AG10803 (cell line): ENCODE measurements around the gene MACROH2A1.

ENCODE experiments used
- DNase-seq: peaks from one replicate; pipeline ENCODE4 v3.0.0; 2010; ENCODE audit warnings: low read depth
- H3K4me3 ChIP-seq: 2 replicates; pipeline ENCODE4 v1.5.1; 2011; ENCODE audit warnings: mild to moderate bottlenecking, low read length, control low read depth
- TF ChIP-seq, protein P1 (sequence below): conservative IDR thresholded peaks from 2 replicates; pipeline ENCODE4 v1.5.1; 2011; ENCODE audit warnings: mild to moderate bottlenecking, low read length, control low read depth, inconsistent platforms

MACROH2A1 gene

DNA sequence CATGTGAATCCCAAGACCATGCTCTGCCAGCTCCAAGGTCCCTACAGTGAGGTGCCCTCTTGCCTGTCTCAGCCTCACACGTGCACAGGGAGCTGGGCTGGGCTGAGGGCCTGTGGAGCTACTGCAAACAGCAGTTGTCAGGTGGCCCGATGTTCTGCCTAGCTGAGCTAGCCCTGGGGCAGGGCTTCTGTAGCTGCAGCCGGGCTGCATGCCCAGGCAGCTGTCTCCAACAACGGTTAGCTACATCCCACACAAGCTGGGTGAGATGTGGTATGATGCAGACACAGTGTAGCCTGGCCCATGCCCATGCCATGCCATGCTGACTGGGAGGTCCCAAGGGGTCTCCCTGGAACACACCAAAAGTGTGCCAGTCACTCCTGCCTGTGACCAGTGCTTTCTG lies 62.0 kb downstream of the MACROH2A1 start:
- TF ChIP-seq, protein P1, sequence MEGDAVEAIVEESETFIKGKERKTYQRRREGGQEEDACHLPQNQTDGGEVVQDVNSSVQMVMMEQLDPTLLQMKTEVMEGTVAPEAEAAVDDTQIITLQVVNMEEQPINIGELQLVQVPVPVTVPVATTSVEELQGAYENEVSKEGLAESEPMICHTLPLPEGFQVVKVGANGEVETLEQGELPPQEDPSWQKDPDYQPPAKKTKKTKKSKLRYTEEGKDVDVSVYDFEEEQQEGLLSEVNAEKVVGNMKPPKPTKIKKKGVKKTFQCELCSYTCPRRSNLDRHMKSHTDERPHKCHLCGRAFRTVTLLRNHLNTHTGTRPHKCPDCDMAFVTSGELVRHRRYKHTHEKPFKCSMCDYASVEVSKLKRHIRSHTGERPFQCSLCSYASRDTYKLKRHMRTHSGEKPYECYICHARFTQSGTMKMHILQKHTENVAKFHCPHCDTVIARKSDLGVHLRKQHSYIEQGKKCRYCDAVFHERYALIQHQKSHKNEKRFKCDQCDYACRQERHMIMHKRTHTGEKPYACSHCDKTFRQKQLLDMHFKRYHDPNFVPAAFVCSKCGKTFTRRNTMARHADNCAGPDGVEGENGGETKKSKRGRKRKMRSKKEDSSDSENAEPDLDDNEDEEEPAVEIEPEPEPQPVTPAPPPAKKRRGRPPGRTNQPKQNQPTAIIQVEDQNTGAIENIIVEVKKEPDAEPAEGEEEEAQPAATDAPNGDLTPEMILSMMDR: no peak
- no peak overlapping the region for H3K4me3 ChIP-seq
- DNase-seq: no peak

DNA sequence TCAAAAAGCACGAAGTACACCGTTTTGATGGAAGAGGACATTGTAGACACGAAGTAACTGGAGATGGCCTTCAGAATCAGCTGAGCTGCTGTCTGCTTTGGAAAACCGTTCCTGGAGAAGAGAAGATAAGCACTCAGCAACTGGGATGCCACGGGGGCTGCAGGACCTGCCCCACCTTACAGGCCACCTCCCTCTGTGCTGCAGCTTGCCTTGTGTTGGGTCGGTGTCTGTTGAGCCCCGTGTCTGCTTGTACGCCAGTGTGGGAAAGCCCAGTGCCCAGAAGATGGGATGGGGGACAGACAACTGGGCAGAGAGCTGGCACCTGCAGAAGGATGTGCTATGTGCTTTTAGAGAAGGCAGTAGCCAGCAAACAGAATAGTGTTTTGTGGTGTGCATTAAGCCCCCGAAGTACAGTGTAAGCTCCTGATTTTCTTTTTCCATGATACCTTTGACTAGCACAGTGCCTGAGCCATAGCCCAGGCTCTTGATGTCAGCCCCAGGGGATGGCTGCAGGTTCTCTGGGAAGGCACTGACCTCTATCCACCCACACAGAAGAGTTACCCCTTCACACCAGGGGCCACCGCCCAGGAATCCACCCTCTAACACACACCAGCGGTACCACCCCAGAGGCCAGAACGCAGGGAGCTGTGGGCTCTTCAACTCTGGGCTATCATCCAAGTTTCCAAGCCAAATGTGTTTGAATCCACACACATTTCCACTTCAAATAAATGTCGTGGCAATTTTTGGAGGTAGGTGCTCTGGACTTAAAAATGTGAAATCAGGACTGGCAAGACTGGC lies 63.8 kb downstream of the MACROH2A1 start:
- DNase-seq: no peak
- TF ChIP-seq, protein P1: no peak
- H3K4me3 ChIP-seq: no peak overlapping the region

DNA sequence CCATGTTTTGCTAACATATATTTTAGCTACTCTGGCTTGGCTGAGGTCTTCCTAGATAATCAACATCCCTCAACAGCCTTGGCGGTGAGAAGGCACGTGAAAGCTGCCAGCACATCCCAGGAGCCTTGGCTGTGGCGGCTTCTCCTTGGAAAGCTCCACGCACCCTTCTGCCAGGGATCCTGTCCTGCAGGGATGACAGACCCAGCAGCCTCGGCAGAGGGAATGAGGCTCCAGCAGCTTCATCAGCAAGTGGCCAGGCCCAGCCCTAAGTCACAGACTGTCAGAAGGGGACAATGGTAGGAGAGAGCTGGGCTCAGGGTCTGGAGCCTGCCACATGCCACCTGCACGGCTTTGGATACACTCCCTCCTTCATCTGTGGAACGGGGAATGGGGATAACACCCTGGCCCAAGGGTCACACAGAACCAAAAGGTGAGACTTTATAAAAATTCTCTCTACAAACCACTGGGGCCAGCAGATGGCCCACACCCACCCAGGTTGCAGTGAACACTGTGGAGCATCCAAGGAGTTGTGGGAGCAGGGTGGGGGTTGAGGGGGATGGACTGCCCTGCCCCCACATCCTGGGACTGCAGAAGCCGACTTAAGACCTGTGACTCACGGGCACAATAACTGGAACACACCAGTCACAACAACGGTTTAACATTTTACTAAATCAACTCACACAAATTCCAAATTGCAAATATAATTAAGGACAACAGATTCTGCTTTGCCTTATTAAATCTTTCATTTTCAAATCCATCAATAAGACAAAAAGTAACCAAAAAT lies 65.1 kb downstream of the MACROH2A1 start:
- TF ChIP-seq, protein P1: no peak
- H3K4me3 ChIP-seq: no peak overlapping the region
- DNase-seq: no peak

DNA sequence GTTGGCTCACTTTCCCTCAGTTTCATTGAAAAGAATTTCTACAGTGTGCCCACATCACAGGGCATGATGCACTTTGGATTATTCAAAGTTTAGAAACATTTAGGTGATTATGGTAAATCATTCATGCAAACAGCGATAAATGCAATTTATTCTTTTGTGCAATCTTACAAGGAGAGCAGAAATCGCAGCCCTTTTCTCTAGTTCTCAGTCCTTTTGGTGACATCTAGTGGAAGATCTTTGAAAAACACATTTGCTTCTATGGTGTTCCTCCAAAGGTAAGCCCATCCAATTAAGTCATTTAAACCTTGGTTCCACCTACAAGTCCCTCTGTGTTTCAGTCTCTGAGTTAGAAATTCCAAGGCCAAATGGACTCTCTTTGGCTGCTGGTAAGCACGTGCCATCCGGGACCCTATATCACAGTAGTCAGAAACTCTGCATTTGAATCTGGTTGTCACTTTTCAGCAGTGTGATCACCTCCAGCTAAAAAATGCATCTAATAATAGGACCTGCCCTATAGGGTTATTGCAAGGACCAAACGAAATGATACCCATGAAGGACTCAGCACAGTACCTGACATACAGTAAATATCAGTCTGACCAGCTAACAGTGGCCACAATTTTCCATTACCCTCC lies 66.4 kb downstream of the MACROH2A1 start:
- no peak overlapping the region for H3K4me3 ChIP-seq
- TF ChIP-seq, protein P1: peak; percentile 74
- peak; percentile 68 for DNase-seq

DNA sequence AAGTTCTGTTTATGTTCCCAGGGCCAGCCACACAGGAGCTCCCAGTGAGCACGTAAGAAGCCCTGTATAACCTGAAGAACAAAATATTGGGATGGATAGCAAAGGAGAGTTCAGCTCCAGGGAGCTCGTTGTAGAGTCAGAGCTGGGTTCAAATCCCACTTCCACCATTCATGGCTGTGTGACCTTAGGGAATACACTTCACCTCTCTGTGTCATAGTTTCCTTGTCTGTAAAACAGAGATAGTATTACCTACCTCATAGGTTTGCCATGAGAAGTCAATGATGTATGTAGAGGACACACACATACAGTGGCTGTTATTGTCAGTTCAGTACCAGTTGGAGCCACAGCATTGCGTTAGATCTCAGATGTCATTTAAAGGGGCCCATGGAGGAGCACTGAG lies 67.4 kb downstream of the MACROH2A1 start:
- TF ChIP-seq, protein P1: no peak
- DNase-seq: no peak
- no peak overlapping the region for H3K4me3 ChIP-seq

DNA sequence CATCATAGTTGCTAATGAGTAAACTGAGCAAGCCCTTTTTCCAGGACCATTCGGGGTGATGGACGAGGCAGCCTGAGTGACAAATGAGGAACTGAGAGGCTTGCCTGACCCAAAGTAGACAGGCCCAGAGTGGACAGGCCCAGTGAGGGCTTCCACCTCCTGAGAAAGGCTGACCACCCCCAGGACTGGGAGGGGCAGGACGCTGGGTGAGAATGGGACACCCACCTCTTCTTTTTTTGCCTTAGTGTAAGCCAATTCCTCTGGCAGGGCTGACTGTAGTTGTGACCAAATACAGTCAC lies 68.3 kb downstream of the MACROH2A1 start:
- no peak for DNase-seq
- TF ChIP-seq, protein P1: no peak

More for the DNA sequence above, 68.3 kb downstream of the MACROH2A1 start:
- H3K4me3 ChIP-seq: no peak overlapping the region
